Fibroblast of mammary gland (primary cell): ENCODE data around the gene NOP58.
"Not testable (repeated sequence)": the region's sequence is repeated elsewhere in the genome, so short reads cannot be mapped to it uniquely, and the experiment has no call there.

Experiments used
- DNase-seq: peaks from one replicate; pipeline ENCODE4 v3.0.0-alpha.2; 2010; ENCODE audit warnings: low read depth
- H3K4me3 ChIP-seq: 2 replicates; pipeline ENCODE4 v1.5.1; 2011; ENCODE audit warnings: low read depth, mild to moderate bottlenecking, low read length, moderate library complexity; ENCODE audit not compliant: control insufficient read depth
- TF ChIP-seq, protein P1 (sequence below): conservative IDR thresholded peaks from 2 replicates; pipeline ENCODE4 v1.5.1; 2011; ENCODE audit warnings: low read depth, low read length, inconsistent platforms; ENCODE audit not compliant: control insufficient read depth, insufficient read depth

NOP58 gene

DNA sequence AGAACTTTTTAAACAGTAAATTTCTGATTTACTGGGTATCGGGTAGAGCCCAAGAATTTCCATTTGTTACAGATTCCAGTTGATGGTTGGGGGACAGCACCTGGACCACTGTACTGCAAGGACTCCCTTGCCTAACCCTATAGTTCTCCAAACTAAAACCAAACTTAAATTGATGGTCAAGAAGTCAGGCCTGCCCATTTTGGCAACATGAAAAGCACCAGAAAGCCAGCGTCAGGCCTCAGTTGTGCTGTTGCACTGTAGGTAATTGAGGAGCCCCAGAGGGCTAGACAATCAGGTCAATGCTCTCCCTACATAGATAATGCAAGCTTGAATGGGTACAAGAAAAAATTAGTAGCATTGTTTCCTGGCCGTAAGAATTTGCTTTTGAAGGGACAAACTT is 40.5 kb downstream of the NOP58 start:
- no peak for DNase-seq
- no peak overlapping the region for H3K4me3 ChIP-seq
- TF ChIP-seq, protein P1, sequence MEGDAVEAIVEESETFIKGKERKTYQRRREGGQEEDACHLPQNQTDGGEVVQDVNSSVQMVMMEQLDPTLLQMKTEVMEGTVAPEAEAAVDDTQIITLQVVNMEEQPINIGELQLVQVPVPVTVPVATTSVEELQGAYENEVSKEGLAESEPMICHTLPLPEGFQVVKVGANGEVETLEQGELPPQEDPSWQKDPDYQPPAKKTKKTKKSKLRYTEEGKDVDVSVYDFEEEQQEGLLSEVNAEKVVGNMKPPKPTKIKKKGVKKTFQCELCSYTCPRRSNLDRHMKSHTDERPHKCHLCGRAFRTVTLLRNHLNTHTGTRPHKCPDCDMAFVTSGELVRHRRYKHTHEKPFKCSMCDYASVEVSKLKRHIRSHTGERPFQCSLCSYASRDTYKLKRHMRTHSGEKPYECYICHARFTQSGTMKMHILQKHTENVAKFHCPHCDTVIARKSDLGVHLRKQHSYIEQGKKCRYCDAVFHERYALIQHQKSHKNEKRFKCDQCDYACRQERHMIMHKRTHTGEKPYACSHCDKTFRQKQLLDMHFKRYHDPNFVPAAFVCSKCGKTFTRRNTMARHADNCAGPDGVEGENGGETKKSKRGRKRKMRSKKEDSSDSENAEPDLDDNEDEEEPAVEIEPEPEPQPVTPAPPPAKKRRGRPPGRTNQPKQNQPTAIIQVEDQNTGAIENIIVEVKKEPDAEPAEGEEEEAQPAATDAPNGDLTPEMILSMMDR = no peak

DNA sequence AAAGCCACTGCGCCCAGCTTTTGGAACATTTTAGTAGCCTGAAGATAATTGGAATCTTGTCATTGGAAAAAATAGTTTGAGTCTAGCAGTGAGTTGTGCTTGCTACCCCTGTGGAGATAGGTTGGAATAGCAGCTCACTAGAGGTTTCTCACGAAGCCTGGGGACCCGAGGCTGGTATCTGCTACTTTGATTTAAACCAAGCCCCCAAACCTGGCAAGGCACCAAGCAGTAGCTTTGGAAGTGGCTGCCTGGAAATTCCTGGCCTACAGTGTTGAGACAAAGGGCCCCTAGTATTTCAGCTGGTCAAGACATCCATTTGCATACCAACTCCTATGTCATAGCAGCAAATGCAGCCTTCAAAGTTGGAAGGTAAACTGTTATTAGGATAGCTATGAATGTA is 42.1 kb downstream of the NOP58 start:
- DNase-seq = no peak
- H3K4me3 ChIP-seq = no peak overlapping the region
- TF ChIP-seq, protein P1 = no peak

DNA sequence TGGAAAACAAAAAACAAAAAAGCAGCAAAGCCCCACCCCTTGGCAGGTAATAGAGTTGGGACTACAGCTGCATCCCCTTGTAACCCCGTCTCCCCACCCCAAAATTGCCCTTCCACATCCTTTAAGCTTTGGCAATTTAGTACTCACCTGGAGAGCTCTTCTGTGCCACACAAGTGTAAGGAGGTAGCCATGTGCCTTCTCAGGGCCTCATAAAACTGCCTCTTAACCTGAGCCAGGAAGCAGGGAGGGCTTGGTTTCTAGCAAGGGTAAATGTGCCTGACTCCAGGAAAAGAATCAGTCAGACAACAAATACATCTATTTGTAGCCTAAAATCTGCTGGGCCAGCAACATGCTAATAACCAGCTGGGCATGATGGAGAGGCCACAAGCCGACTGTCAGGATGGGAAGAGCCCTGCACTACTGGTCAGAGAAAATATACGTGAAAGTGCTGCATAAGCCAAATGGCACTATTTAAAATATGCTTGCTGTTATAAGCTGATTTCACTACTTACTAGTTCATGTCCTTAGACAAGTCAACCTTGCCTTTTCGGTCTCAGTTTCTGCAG is 46.3 kb downstream of the NOP58 start:
- no peak overlapping the region for H3K4me3 ChIP-seq
- no peak for DNase-seq
- TF ChIP-seq, protein P1 = no peak

DNA sequence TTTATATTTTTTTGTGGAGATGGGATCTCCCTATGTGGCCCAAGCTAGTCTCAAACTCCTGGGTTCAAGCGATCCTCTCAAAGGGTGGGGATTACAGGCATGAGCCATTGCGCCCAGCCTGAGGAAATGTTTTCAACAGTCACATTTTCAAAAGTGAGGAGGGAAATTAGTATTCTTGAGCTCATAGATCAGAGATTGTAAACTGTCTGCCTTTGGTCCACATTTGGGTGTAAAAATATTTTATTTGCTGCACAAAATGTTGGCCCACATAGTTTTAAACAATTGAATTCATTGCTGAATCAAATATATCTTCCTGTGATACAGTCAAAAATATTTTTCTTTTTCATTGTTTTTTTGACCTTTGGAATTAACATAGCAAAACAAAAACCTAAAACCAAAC is 48.6 kb downstream of the NOP58 start:
- no peak overlapping the region for H3K4me3 ChIP-seq
- DNase-seq = no peak
- TF ChIP-seq, protein P1 = no peak

DNA sequence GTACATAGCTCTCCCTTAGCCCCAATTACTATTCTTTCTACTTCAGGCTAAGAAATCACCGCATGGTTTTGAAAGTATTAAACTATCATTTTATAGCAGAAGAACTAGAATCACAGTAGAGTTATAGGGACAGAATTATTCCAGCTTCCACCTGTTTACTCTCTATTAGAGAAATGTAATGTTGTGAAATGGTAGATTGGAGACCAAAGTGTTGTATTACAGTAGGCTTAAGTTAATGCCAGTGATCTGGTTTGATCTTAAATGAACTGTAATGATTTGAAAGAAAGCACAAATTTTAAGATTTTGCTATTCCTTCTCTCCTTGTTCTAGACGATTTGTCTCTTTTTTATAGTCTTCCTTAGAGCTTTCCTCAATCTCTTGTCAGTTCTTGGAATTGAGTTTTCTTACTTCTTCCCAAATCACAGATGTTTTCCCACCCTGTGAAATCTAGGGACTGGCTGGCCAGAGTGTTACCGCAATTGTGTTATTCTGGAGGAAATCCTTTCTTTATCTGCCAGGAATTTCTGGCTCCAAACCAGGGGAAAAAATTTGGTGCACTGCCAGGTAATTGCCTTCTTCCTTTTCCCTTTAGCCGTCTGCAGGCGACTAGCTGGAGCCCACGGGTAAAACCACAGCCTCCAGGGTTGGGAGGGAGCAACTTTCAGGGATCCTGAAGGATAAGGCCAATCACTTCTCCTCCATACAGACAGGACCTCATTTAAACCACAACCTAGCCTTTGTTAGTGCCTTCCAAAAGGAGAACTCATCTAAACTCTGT is 51.7 kb downstream of the NOP58 start:
- TF ChIP-seq, protein P1 = no peak
- no peak overlapping the region for H3K4me3 ChIP-seq
- peak; percentile 86 for DNase-seq

DNA sequence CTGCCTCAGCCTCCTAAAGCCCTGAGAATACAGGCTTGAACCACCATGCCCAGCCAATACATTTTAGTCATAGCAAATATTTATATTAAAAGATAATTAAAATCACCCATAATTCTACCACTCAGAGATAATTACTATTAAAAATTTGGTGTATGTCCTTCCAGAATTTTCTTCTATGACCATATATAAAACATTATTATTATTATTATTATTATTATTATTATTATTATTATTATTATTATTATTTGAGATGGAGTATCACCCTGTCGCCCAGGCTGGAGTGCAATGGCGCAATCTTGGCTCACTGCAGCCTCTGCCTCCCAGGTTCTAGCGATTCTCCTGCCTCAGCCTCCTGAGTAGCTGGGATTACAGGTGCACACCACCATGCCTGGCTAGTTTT is 54.8 kb downstream of the NOP58 start:
- not testable (repeated sequence) for DNase-seq, H3K4me3 ChIP-seq

DNA sequence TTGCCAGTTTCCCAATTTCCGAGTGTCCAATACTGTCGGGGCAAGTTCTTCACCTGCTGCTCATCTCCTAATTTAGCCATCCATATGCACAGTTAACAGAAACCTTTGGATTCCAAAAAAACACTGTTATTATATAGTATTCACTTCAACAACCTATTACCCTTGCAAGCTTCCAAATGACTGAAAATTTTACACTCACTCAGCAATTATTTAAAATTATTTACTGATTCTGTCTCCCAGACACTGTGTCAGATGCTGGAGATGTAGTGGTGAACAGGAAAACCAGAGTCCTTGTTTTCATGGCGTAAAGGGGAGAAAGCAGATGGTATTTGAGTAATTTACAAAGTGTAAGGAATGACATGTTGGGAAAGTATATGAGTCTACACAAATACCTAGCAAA is 56.9 kb downstream of the NOP58 start:
- H3K4me3 ChIP-seq = no peak overlapping the region
- TF ChIP-seq, protein P1 = no peak
- no peak for DNase-seq
